Esophagus squamous epithelium (tissue), 5 donors: Measurements from ENCODE around the gene C10orf71. TPM values are rescaled to one million over a fixed set of nuclear protein-coding genes. Genes with fewer than 3 reads are reported as not detected.

ENCODE experiments used
- DNase-seq: peaks from one replicate; lab custom pipeline; 2025; lab: John Stamatoyannopoulos, UW
- H3K27ac ChIP-seq, 4 donors: fragments of 200-600 bp; sonication (generic); one replicate each; pipeline ENCODE4 v1.5.1; 2016 to 2019; ENCODE audit warnings: mild to moderate bottlenecking in 1 of 4
- H3K27me3 ChIP-seq, 4 donors: fragments of 200-600 bp; sonication (generic); 1 replicate in 3 of 4; 2 replicates in 1 of 4; pipeline versions ENCODE4 v1.5.1 to v1.6.0; 2017 to 2021; ENCODE audit warnings: antibody characterized with exemption in 1 of 4
- H3K36me3 ChIP-seq, 3 donors: fragments of 200-600 bp; sonication (generic); one replicate each; pipeline ENCODE4 v1.5.1; 2016 to 2019
- H3K4me1 ChIP-seq, 3 donors: fragments of 200-600 bp; sonication (generic); one replicate each; pipeline ENCODE4 v1.5.1; 2017 to 2019
- H3K4me3 ChIP-seq, 4 donors: fragments of 200-600 bp; sonication (generic); 1 replicate in 3 of 4; 2 replicates in 1 of 4; pipeline ENCODE4 v1.5.1; 2016 to 2019; ENCODE audit warnings: mild to moderate bottlenecking in 2 of 4, moderate library complexity in 1 of 4
- H3K9me3 ChIP-seq, 3 donors: fragments of 200-600 bp; sonication (generic); one replicate each; pipeline ENCODE4 v1.5.1; 2016 to 2019
- POLR2A ChIP-seq, 4 donors: fragments of 450-650 bp; IDR thresholded peaks; one replicate each; pipeline ENCODE4 v1.6.1; 2017; ENCODE audit warnings: antibody characterized with exemption in 4 of 4, mild to moderate bottlenecking in 4 of 4, moderate library complexity in 3 of 4
- WGBS, 2 donors: methylation state at CpG; one replicate each; pipeline ENCODE4 v1.1.5; 2018; 5-methylcytosine and 5-hydroxymethylcytosine counted together
- intact Hi-C: fragments of 100-400 bp; cut with DNase I; formaldehyde crosslinking; loops from one replicate; pipeline ENCODE4 v1.15.0; 2022
- total RNA-seq, 4 donors: library from RNA; depleted of rRNA; stranded (reverse); fragments of >200 nt; gene quantifications; one replicate each; pipeline ENCODE4 v1.1.0, GENCODE V29; 2016
- TF ChIP-seq, protein P1 (sequence below), 6 experiments: fragments of 450-650 bp in 4 of 6; fragments of 200-600 bp in 2 of 6; sonication (generic) in 2 of 6; IDR thresholded peaks; one replicate each; pipeline ENCODE4 v1.5.1; 2016 to 2019; ENCODE audit warnings: antibody characterized with exemption in 6 of 6, mild to moderate bottlenecking in 4 of 6, moderate library complexity in 4 of 6
- donor health status: DM: yes; HTN: yes; CAD: no.

Gene C10orf71
- total RNA-seq, 4 donors from 2014 or later: under 0.01 TPM; not detected in 3

- Histone ChIP-seq H3K27me3 (peaks cover 0 to 5% (median 0%) of the 10 kb centered on the region in 4 donors), H3K27ac (no peak overlapping the region), H3K4me3 (no peak overlapping the region), H3K4me1 (no peaks in the 10 kb centered on the region), H3K9me3 (no peaks in the 10 kb centered on the region), H3K36me3 (no peaks in the 10 kb centered on the region)
- TF ChIP-seq, protein P1, sequence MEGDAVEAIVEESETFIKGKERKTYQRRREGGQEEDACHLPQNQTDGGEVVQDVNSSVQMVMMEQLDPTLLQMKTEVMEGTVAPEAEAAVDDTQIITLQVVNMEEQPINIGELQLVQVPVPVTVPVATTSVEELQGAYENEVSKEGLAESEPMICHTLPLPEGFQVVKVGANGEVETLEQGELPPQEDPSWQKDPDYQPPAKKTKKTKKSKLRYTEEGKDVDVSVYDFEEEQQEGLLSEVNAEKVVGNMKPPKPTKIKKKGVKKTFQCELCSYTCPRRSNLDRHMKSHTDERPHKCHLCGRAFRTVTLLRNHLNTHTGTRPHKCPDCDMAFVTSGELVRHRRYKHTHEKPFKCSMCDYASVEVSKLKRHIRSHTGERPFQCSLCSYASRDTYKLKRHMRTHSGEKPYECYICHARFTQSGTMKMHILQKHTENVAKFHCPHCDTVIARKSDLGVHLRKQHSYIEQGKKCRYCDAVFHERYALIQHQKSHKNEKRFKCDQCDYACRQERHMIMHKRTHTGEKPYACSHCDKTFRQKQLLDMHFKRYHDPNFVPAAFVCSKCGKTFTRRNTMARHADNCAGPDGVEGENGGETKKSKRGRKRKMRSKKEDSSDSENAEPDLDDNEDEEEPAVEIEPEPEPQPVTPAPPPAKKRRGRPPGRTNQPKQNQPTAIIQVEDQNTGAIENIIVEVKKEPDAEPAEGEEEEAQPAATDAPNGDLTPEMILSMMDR (IDR thresholded peaks at IDR 0.05): no peak
- TF ChIP-seq POLR2A (IDR thresholded peaks at IDR 0.05): no peak
- DNase-seq: no peak
- intact Hi-C loops: no loop called here
- 71% methylated on average over 12 to 14 of the region's 14 CpGs for WGBS, 2 donors
Observed at GRCh38 chr10:49369216-49370162, 70.5 kb downstream of the C10orf71 start.

GRCh38 chr10:49370326-49371100, 71.5 kb downstream of the C10orf71 start:
- no peaks in the 10 kb centered on the region for H3K4me1 ChIP-seq
- TF ChIP-seq, protein P1 (IDR thresholded peaks at IDR 0.05): no peak
- TF ChIP-seq POLR2A (IDR thresholded peaks at IDR 0.05): no peak
- H3K36me3 ChIP-seq: no peaks in the 10 kb centered on the region
- H3K9me3 ChIP-seq: no peaks in the 10 kb centered on the region
- H3K27ac ChIP-seq: no peak overlapping the region
- H3K27me3 ChIP-seq: peaks cover 0 to 5% (median 0%) of the 10 kb centered on the region in 4 donors
- WGBS, 2 donors: 60 to 65% methylated on average over 6 of the region's 8 CpGs
- H3K4me3 ChIP-seq: no peak overlapping the region
- intact Hi-C loops: no loop called here
- DNase-seq: no peak

DNA sequence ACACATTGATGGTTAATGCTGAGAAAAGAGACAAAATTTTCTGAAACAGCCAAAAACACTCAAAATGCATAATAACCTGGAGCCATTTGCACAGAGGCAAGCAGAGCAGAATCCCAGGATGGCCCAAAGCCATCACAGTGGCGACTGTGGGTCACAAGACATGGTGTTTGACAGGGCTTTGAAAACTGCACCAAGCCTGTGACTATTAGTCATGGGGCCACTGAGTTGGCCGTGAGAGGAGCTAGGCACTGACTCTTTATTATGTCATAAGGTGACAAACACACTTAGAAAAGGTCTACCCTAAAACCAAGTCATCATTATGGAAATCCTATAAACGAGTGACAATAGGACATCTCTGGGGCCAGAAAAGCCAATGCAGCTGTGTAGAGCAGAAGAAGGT, 73.0 kb downstream of the C10orf71 start:
- H3K9me3 ChIP-seq: no peaks in the 10 kb centered on the region
- WGBS, 2 donors: 53 to 65% methylated on average over 3 of the region's 3 CpGs
- DNase-seq: no peak
- no peak overlapping the region for H3K4me3 ChIP-seq
- TF ChIP-seq, protein P1 (IDR thresholded peaks at IDR 0.05): no peak
- TF ChIP-seq POLR2A (IDR thresholded peaks at IDR 0.05): no peak
- intact Hi-C loops: no loop called here
- no peaks in the 10 kb centered on the region for H3K4me1 ChIP-seq
- no peak overlapping the region for H3K27ac ChIP-seq
- H3K36me3 ChIP-seq: no peaks in the 10 kb centered on the region
- H3K27me3 ChIP-seq: peaks cover 0 to 13% (median 0%) of the 10 kb centered on the region in 4 donors

DNA sequence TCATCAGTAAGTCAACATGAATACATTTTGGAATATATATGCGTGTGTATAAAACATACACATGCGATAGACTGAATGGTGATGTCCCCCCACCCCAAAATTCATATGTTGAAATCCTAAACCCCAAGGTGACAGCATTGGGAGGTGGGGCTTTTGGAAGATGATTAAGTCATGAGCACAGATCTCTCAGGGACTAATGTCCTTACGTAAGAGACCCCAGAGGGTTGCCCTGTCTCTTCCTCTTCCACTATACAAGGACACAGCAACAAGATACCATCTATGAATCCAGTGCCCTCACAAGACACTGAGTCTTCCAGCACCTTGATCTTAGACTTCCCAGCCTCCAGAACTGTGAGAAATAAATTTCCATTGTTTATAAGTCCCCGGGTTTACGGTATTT, 74.4 kb downstream of the C10orf71 start:
- Histone ChIP-seq H3K27me3 (peaks cover 0 to 18% (median 0%) of the 10 kb centered on the region in 4 donors), H3K4me1 (no peaks in the 10 kb centered on the region), H3K4me3 (no peak overlapping the region), H3K9me3 (no peaks in the 10 kb centered on the region), H3K27ac (no peak overlapping the region), H3K36me3 (no peaks in the 10 kb centered on the region)
- WGBS, 2 donors: 85 to 91% methylated on average over 5 of the region's 5 CpGs
- intact Hi-C loops: no loop called here
- DNase-seq: no peak
- no peak for TF ChIP-seq POLR2A (IDR thresholded peaks at IDR 0.05)
- TF ChIP-seq, protein P1 (IDR thresholded peaks at IDR 0.05): no peak
